ENCODE data around the gene LRP8.

Gene LRP8

GRCh38 chr1:53368314-53369033, 40.6 kb upstream of the LRP8 start:
- TF ChIP-seq CTCF (IDR thresholded peaks at IDR 0.05; ENCODE audit: low read depth, low read length, missing control alignments) = no peak
- in situ Hi-C loops (cut with HindIII; ENCODE audit: low sequenced_read_pairs) = no loop called here
- H3K4me3 ChIP-seq (ENCODE audit: low read depth, low read length) = no peak overlapping the region
- DNase-seq (ENCODE audit: low read depth) = no peak

- in situ Hi-C loops (cut with HindIII; ENCODE audit: low sequenced_read_pairs) = no loop called here
- TF ChIP-seq CTCF (IDR thresholded peaks at IDR 0.05; ENCODE audit: low read depth, low read length, missing control alignments) = no peak
- no peak for DNase-seq (ENCODE audit: low read depth)
- no peak overlapping the region for H3K4me3 ChIP-seq (ENCODE audit: low read depth, low read length)
Measured at GRCh38 chr1:53367503-53368313, 39.8 kb upstream of the LRP8 start.

GRCh38 chr1:53366901-53367502, 39.1 kb upstream of the LRP8 start:
- TF ChIP-seq CTCF (IDR thresholded peaks at IDR 0.05; ENCODE audit: low read depth, low read length, missing control alignments) = no peak
- H3K4me3 ChIP-seq (ENCODE audit: low read depth, low read length) = no peak overlapping the region
- no peak for DNase-seq (ENCODE audit: low read depth)
- in situ Hi-C loops (cut with HindIII; ENCODE audit: low sequenced_read_pairs) = no loop called here

- in situ Hi-C loops (cut with HindIII; ENCODE audit: low sequenced_read_pairs) = no loop called here
- H3K4me3 ChIP-seq (ENCODE audit: low read depth, low read length) = no peak overlapping the region
Measured at GRCh38 chr1:53365437-53366063, 37.7 kb upstream of the LRP8 start.

GRCh38 chr1:53362851-53363642, 35.2 kb upstream of the LRP8 start:
- H3K4me3 ChIP-seq (ENCODE audit: low read depth, low read length) = no peak overlapping the region
- in situ Hi-C loops (cut with HindIII; ENCODE audit: low sequenced_read_pairs) = no loop called here
- no peak for TF ChIP-seq CTCF (IDR thresholded peaks at IDR 0.05; ENCODE audit: low read depth, low read length, missing control alignments)
- no peak for DNase-seq (ENCODE audit: low read depth)

More at GRCh38 chr1:53365437-53366063, 37.7 kb upstream of the LRP8 start:
- TF ChIP-seq CTCF (IDR thresholded peaks at IDR 0.05; ENCODE audit: low read depth, low read length, missing control alignments) = no peak
- no peak for DNase-seq (ENCODE audit: low read depth)

Data from astrocyte of the cerebellum (primary cell).